Astrocyte (in vitro differentiated cells and primary cell): ENCODE results near the gene RAD52.

Experiments used
- CTCF ChIP-seq: IDR thresholded peaks from 2 replicates; pipeline ENCODE4 v1.5.1; 2011; ENCODE audit warnings: low read depth, mild to moderate bottlenecking, inconsistent platforms, low read length, moderate library complexity; ENCODE audit not compliant: insufficient read depth
- EZH2 ChIP-seq: IDR thresholded peaks from 2 replicates; pipeline ENCODE4 v1.6.1; 2012; ENCODE audit warnings: mild to moderate bottlenecking, low read length, inconsistent platforms; ENCODE audit not compliant: insufficient read depth

- no peak for TF ChIP-seq CTCF
- TF ChIP-seq EZH2 = no peak
Observed at GRCh38 chr12:989051-989450, 39.6 kb upstream of the RAD52 start.
